Stimulated activated memory B cell treated with anti-CD40 and anti-IgM and Interleukin-4, amounts not matched to agents 10 μg/mL and 1 μg/mL and 100 μg/mL, for 72 hours (primary cell): ENCODE data around the gene CXCL17.
"Not testable (repeated sequence)": the region's sequence is repeated elsewhere in the genome, so short reads cannot be mapped to it uniquely, and the experiment has no call there.

Experiments used
- ATAC-seq: fragments of 150-1000 bp; cut with Tn5 transposase; 2 replicates; pipeline ENCODE4 v1.10.0; 2021
- H3K27ac Mint-ChIP-seq: one replicate; pipeline ENCODE4 v1.8.0; 2022; ENCODE audit warnings: mild to moderate bottlenecking, mixed read lengths
- H3K27me3 Mint-ChIP-seq: one replicate; pipeline ENCODE4 v1.8.0; 2022; ENCODE audit warnings: mixed read lengths
- H3K36me3 Mint-ChIP-seq: one replicate; pipeline ENCODE4 v1.8.0; 2022; ENCODE audit warnings: mixed read lengths
- H3K4me1 Mint-ChIP-seq: one replicate; pipeline ENCODE4 v1.8.0; 2022; ENCODE audit warnings: mixed read lengths
- H3K4me3 Mint-ChIP-seq: one replicate; pipeline ENCODE4 v1.8.0; 2022; ENCODE audit warnings: mild to moderate bottlenecking, moderate library complexity, mixed read lengths
- H3K9me3 Mint-ChIP-seq: one replicate; pipeline ENCODE4 v1.8.0; 2022; ENCODE audit warnings: mixed read lengths

Gene CXCL17

GRCh38 chr19:42471554-42472249 is 29.0 kb upstream of the CXCL17 start:
- ATAC-seq = no peak
- no peaks in the 10 kb centered on the region for H3K27me3 Mint-ChIP-seq

GRCh38 chr19:42469311-42470235 is 26.8 kb upstream of the CXCL17 start:
- H3K27ac Mint-ChIP-seq = peak overlapping the region; percentile 9
- ATAC-seq = no peak
- no peaks in the 10 kb centered on the region for H3K9me3 Mint-ChIP-seq
- no peak overlapping the region for H3K4me3 Mint-ChIP-seq
- H3K27me3 Mint-ChIP-seq = no peaks in the 10 kb centered on the region
- no peaks in the 10 kb centered on the region for H3K36me3 Mint-ChIP-seq
- H3K4me1 Mint-ChIP-seq = peaks cover 37% of the 10 kb centered on the region

More at GRCh38 chr19:42471554-42472249, 29.0 kb upstream of the CXCL17 start:
- no peak overlapping the region for H3K4me3 Mint-ChIP-seq
- H3K36me3 Mint-ChIP-seq = no peaks in the 10 kb centered on the region
- no peak overlapping the region for H3K27ac Mint-ChIP-seq
- H3K4me1 Mint-ChIP-seq = peaks cover 15% of the 10 kb centered on the region
- no peaks in the 10 kb centered on the region for H3K9me3 Mint-ChIP-seq

GRCh38 chr19:42468273-42468796 is 25.6 kb upstream of the CXCL17 start:
- Mint-ChIP-seq H3K27ac (no peak overlapping the region), H3K4me3 (no peak overlapping the region), H3K4me1 (peaks cover 40% of the 10 kb centered on the region), H3K9me3 (no peaks in the 10 kb centered on the region), H3K36me3 (no peaks in the 10 kb centered on the region), H3K27me3 (no peaks in the 10 kb centered on the region)
- no peak for ATAC-seq

- no peaks in the 10 kb centered on the region for H3K27me3 Mint-ChIP-seq
- H3K36me3 Mint-ChIP-seq = no peaks in the 10 kb centered on the region
- H3K4me3 Mint-ChIP-seq = no peak overlapping the region
- H3K4me1 Mint-ChIP-seq = peaks cover 49% of the 10 kb centered on the region
- H3K27ac Mint-ChIP-seq = peak overlapping the region; percentile 64
- H3K9me3 Mint-ChIP-seq = no peaks in the 10 kb centered on the region
- ATAC-seq = no peak
Measured at GRCh38 chr19:42467183-42467760, 24.5 kb upstream of the CXCL17 start.

- no peak overlapping the region for H3K4me3 Mint-ChIP-seq
- ATAC-seq = no peak
- peaks cover 51% of the 10 kb centered on the region for H3K4me1 Mint-ChIP-seq
- no peaks in the 10 kb centered on the region for H3K27me3 Mint-ChIP-seq
- no peaks in the 10 kb centered on the region for H3K36me3 Mint-ChIP-seq
- H3K27ac Mint-ChIP-seq = peak overlapping the region; percentile 64
- no peaks in the 10 kb centered on the region for H3K9me3 Mint-ChIP-seq
Measured at GRCh38 chr19:42466521-42467182, 23.9 kb upstream of the CXCL17 start.

GRCh38 chr19:42465827-42466280 is 23.1 kb upstream of the CXCL17 start:
- Mint-ChIP-seq H3K27ac (peak overlapping the region; percentile 64), H3K27me3 (no peaks in the 10 kb centered on the region), H3K9me3 (no peaks in the 10 kb centered on the region), H3K4me3 (no peak overlapping the region), H3K36me3 (no peaks in the 10 kb centered on the region), H3K4me1 (peaks cover 51% of the 10 kb centered on the region)
- peak; percentile 97 for ATAC-seq

- Mint-ChIP-seq H3K9me3 (no peaks in the 10 kb centered on the region), H3K27ac (no peak overlapping the region), H3K4me1 (peaks cover 37% of the 10 kb centered on the region), H3K36me3 (no peaks in the 10 kb centered on the region), H3K4me3 (no peak overlapping the region), H3K27me3 (no peaks in the 10 kb centered on the region)
- no peak for ATAC-seq
Measured at GRCh38 chr19:42461700-42462324, 19.1 kb upstream of the CXCL17 start.

GRCh38 chr19:42461231-42461630 is 18.5 kb upstream of the CXCL17 start:
- not testable (repeated sequence) for H3K27me3 Mint-ChIP-seq, ATAC-seq, H3K36me3 Mint-ChIP-seq, H3K9me3 Mint-ChIP-seq, H3K4me3 Mint-ChIP-seq, H3K27ac Mint-ChIP-seq
- peaks cover 32% of the 10 kb centered on the region for H3K4me1 Mint-ChIP-seq

- no peak for ATAC-seq
- Mint-ChIP-seq H3K9me3 (no peaks in the 10 kb centered on the region), H3K27ac (no peak overlapping the region), H3K4me3 (no peak overlapping the region), H3K4me1 (peaks cover 28% of the 10 kb centered on the region), H3K27me3 (no peaks in the 10 kb centered on the region), H3K36me3 (no peaks in the 10 kb centered on the region)
Measured at GRCh38 chr19:42459926-42460325, 17.2 kb upstream of the CXCL17 start.

GRCh38 chr19:42455621-42456081 is 12.9 kb upstream of the CXCL17 start:
- H3K36me3 Mint-ChIP-seq = no peaks in the 10 kb centered on the region
- H3K27ac Mint-ChIP-seq = no peak overlapping the region
- H3K4me3 Mint-ChIP-seq = no peak overlapping the region
- H3K4me1 Mint-ChIP-seq = peaks cover 20% of the 10 kb centered on the region
- ATAC-seq = no peak
- no peaks in the 10 kb centered on the region for H3K27me3 Mint-ChIP-seq
- no peaks in the 10 kb centered on the region for H3K9me3 Mint-ChIP-seq

GRCh38 chr19:42455086-42455485 is 12.3 kb upstream of the CXCL17 start:
- no peaks in the 10 kb centered on the region for H3K27me3 Mint-ChIP-seq
- no peak overlapping the region for H3K27ac Mint-ChIP-seq
- H3K4me3 Mint-ChIP-seq = no peak overlapping the region
- H3K9me3 Mint-ChIP-seq = no peaks in the 10 kb centered on the region
- H3K4me1 Mint-ChIP-seq = peaks cover 20% of the 10 kb centered on the region
- ATAC-seq = no peak
- H3K36me3 Mint-ChIP-seq = no peaks in the 10 kb centered on the region

GRCh38 chr19:42452590-42452989 is 9.8 kb upstream of the CXCL17 start:
- no peak overlapping the region for H3K4me3 Mint-ChIP-seq
- H3K27ac Mint-ChIP-seq = no peak overlapping the region
- peaks cover 20% of the 10 kb centered on the region for H3K4me1 Mint-ChIP-seq
- no peaks in the 10 kb centered on the region for H3K9me3 Mint-ChIP-seq
- no peaks in the 10 kb centered on the region for H3K36me3 Mint-ChIP-seq
- ATAC-seq = no peak
- H3K27me3 Mint-ChIP-seq = no peaks in the 10 kb centered on the region

GRCh38 chr19:42450314-42450934 is 7.7 kb upstream of the CXCL17 start:
- no peak overlapping the region for H3K4me3 Mint-ChIP-seq
- H3K36me3 Mint-ChIP-seq = no peaks in the 10 kb centered on the region
- peak; percentile 92 for ATAC-seq
- H3K4me1 Mint-ChIP-seq = peaks cover 11% of the 10 kb centered on the region
- no peaks in the 10 kb centered on the region for H3K27me3 Mint-ChIP-seq
- no peak overlapping the region for H3K27ac Mint-ChIP-seq
- no peaks in the 10 kb centered on the region for H3K9me3 Mint-ChIP-seq

- not testable (repeated sequence) for H3K27ac Mint-ChIP-seq, H3K4me3 Mint-ChIP-seq
- peaks cover 11% of the 10 kb centered on the region for H3K4me1 Mint-ChIP-seq
Measured at GRCh38 chr19:42448306-42448705, 5.6 kb upstream of the CXCL17 start.

More at GRCh38 chr19:42448306-42448705, 5.6 kb upstream of the CXCL17 start:
- not testable (repeated sequence) for ATAC-seq, H3K9me3 Mint-ChIP-seq, H3K27me3 Mint-ChIP-seq, H3K36me3 Mint-ChIP-seq
